ENCODE data around the gene PTPRQ. TPM values are rescaled to one million over a fixed set of nuclear protein-coding genes. Genes with fewer than 3 reads are reported as not detected.

The PTPRQ gene
- total RNA-seq, 1 experiment from 2014 or later: not detected

GRCh38 chr12:80720516-80720915, 276.5 kb downstream of the PTPRQ start:
- TF ChIP-seq POLR2AphosphoS5 (IDR thresholded peaks at IDR 0.05; ENCODE audit: low read depth, low read length) (no peak), CTCF (IDR thresholded peaks at IDR 0.05) (no peak), SIN3A (IDR thresholded peaks at IDR 0.05; ENCODE audit: borderline replicate concordance, insufficient read depth, low read depth, low read length) (no peak), TCF7L2 (IDR thresholded peaks at IDR 0.05; ENCODE audit: low read depth, low read length) (no peak), REST (IDR thresholded peaks at IDR 0.05; ENCODE audit: insufficient read depth in 1 of 2, low read depth in 2 of 2, low read length in 1 of 2) (no peak)
- H3K4me3 ChIP-seq (ENCODE audit: low read depth in 2 of 2, low read length in 2 of 2): no peak overlapping the region
- no peaks in the 10 kb centered on the region for H3K36me3 ChIP-seq (ENCODE audit: control insufficient read depth, insufficient read depth, low read length)
- H3K4me1 ChIP-seq (ENCODE audit: control insufficient read depth, insufficient read depth, low read length): no peaks in the 10 kb centered on the region
- POLR2A ChIA-PET: no interaction called here
- no peaks in the 10 kb centered on the region for H3K27me3 ChIP-seq (ENCODE audit: control insufficient read depth, insufficient read depth, low read length)
- BruUV-seq (replicated peaks): no TSS peak
- CTCF ChIA-PET: no interaction called here
- DNase-seq (ENCODE audit: low read depth, low spot score): no peak
- ATAC-seq: no peak
- in situ Hi-C loops (cut with HindIII; ENCODE audit: low pct_unique_long_range_greater_than_20kb, low sequenced_read_pairs): no loop called here
- intact Hi-C loops (cut with micrococcal nuclease; ENCODE audit: unreplicated experiment): no loop called here
- H3K9me3 ChIP-seq (ENCODE audit: control insufficient read depth, insufficient read depth, low read depth, low read length): no peaks in the 10 kb centered on the region
- no peak overlapping the region for H3K27ac ChIP-seq (ENCODE audit: low read length)

- CTCF ChIA-PET: no interaction called here
- Histone ChIP-seq H3K27ac (ENCODE audit: low read length) (no peak overlapping the region), H3K27me3 (ENCODE audit: control insufficient read depth, insufficient read depth, low read length) (no peaks in the 10 kb centered on the region), H3K36me3 (ENCODE audit: control insufficient read depth, insufficient read depth, low read length) (no peaks in the 10 kb centered on the region), H3K4me1 (ENCODE audit: control insufficient read depth, insufficient read depth, low read length) (no peaks in the 10 kb centered on the region), H3K9me3 (ENCODE audit: control insufficient read depth, insufficient read depth, low read depth, low read length) (no peaks in the 10 kb centered on the region), H3K4me3 (ENCODE audit: low read depth in 2 of 2, low read length in 2 of 2) (no peak overlapping the region)
- intact Hi-C loops (cut with micrococcal nuclease; ENCODE audit: unreplicated experiment) (no loop called here), in situ Hi-C loops (cut with HindIII; ENCODE audit: low pct_unique_long_range_greater_than_20kb, low sequenced_read_pairs) (no loop called here)
- TF ChIP-seq SIN3A (IDR thresholded peaks at IDR 0.05; ENCODE audit: borderline replicate concordance, insufficient read depth, low read depth, low read length) (no peak), CTCF (IDR thresholded peaks at IDR 0.05) (no peak), POLR2AphosphoS5 (IDR thresholded peaks at IDR 0.05; ENCODE audit: low read depth, low read length) (no peak), TCF7L2 (IDR thresholded peaks at IDR 0.05; ENCODE audit: low read depth, low read length) (no peak), REST (IDR thresholded peaks at IDR 0.05; ENCODE audit: insufficient read depth in 1 of 2, low read depth in 2 of 2, low read length in 1 of 2) (no peak)
- no peak for DNase-seq (ENCODE audit: low read depth, low spot score)
- POLR2A ChIA-PET: no interaction called here
- BruUV-seq (replicated peaks): no TSS peak
- ATAC-seq: no peak
These were observed 277.3 kb downstream of the PTPRQ start for GRCh38 chr12:80721326-80721725.

Measured in Panc1 (cell line).